K562 (cell line): ENCODE data around the gene CHURC1. TPM values are rescaled to one million over a fixed set of nuclear protein-coding genes. Genes with fewer than 3 reads are reported as not detected.

Experiments used
- CREB3L1 ChIP-seq: fragments of 450-650 bp; IDR thresholded peaks from 2 replicates; pipeline ENCODE4 v1.6.1; 2014; ENCODE audit warnings: low read depth, mild to moderate bottlenecking, moderate library complexity, borderline replicate concordance
- CTBP1 ChIP-seq: fragments of 450-650 bp; IDR thresholded peaks from 2 replicates; pipeline ENCODE4 v1.6.1; 2016; ENCODE audit warnings: borderline replicate concordance
- DMBX1 ChIP-seq: fragments of 250-450 bp; sonication (Bioruptor Pico); IDR thresholded peaks from 2 replicates; pipeline ENCODE4 v1.8.0; 2022; ENCODE audit warnings: inconsistent platforms, mild to moderate bottlenecking, moderate library complexity, borderline replicate concordance
- GABPB1 ChIP-seq: sonication (generic); formaldehyde crosslinking; IDR thresholded peaks from 2 replicates; pipeline ENCODE4 v1.8.0; 2022; ENCODE audit warnings: mild to moderate bottlenecking, missing genetic modification reagents
- GATAD2B ChIP-seq: fragments of 450-650 bp; IDR thresholded peaks from 2 replicates; pipeline ENCODE4 v1.6.1; 2017; ENCODE audit warnings: mild to moderate bottlenecking, borderline replicate concordance
- HMGN3 ChIP-seq: IDR thresholded peaks from 2 replicates; pipeline ENCODE4 v1.6.1; 2011; ENCODE audit warnings: borderline replicate concordance, low read depth, mild to moderate bottlenecking, mixed read lengths, low read length; ENCODE audit not compliant: insufficient read length; ENCODE audit errors: extremely low read depth
- LARP7 ChIP-seq: fragments of 450-650 bp; IDR thresholded peaks from 2 replicates; pipeline ENCODE4 v1.6.1; 2016
- NKRF ChIP-seq: fragments of 450-650 bp; IDR thresholded peaks from 2 replicates; pipeline ENCODE4 v1.6.1; 2016; ENCODE audit warnings: borderline replicate concordance
- PML ChIP-seq: IDR thresholded peaks from 2 replicates; pipeline ENCODE4 v1.6.1; 2012; ENCODE audit warnings: low read length, inconsistent platforms
- POLR2AphosphoS5 ChIP-seq: IDR thresholded peaks from 2 replicates; pipeline ENCODE4 v1.6.1; 2011; ENCODE audit warnings: mild to moderate bottlenecking, low read depth, low read length, moderate library complexity; ENCODE audit not compliant: control insufficient read depth, insufficient read depth
- POLR2G ChIP-seq: fragments of 200-400 bp; formaldehyde crosslinking; IDR thresholded peaks from 2 replicates; pipeline ENCODE4 v1.6.1; 2017; ENCODE audit warnings: low read depth, mild to moderate bottlenecking, antibody characterized with exemption, low read length, moderate library complexity
- RFX1 ChIP-seq: fragments of 450-650 bp; IDR thresholded peaks from 2 replicates; pipeline ENCODE4 v1.6.1; 2016; ENCODE audit warnings: mild to moderate bottlenecking, moderate library complexity
- ZNF133 ChIP-seq: fragments of 250-450 bp; sonication (Bioruptor Pico); IDR thresholded peaks from 2 replicates; pipeline ENCODE4 v1.4.0; 2020; ENCODE audit warnings: mild to moderate bottlenecking
- ZNF263 ChIP-seq: sonication (generic); formaldehyde crosslinking; IDR thresholded peaks from 2 replicates; pipeline ENCODE4 v1.8.0; 2022; ENCODE audit warnings: mild to moderate bottlenecking, missing genetic modification reagents, borderline replicate concordance
- ZNF407 ChIP-seq: fragments of 450-650 bp; IDR thresholded peaks from 2 replicates; pipeline ENCODE4 v1.6.1; 2016; ENCODE audit warnings: low read depth
- polyA plus RNA-seq, 8 experiments: library from polyadenylated mRNA; depleted of rRNA in 4 of 8; stranded (reverse) in 5 of 8; unstranded in 3 of 8; fragments of >200 nt; fragmentation: Nextera tagmentation in 2 of 8; fragmentation: Illumina TruSeq in 1 of 8; extraction: Ambion mirVana in 2 of 8; extraction: Trizol in 1 of 8; gene quantifications; 2 replicates each; pipeline versions ENCODE4 v1.2.1 to v1.2.3, GENCODE V29; 2011 to 2014; ENCODE audit warnings: inconsistent platforms in 1 of 8, missing spikeins in 1 of 8
- total RNA-seq, 7 experiments: library from RNA; depleted of rRNA in 6 of 7; stranded (reverse); fragments of >200 nt in 6 of 7; fragmentation: Illumina TruSeq in 2 of 7; extraction: Trizol in 2 of 7; gene quantifications; 2 replicates each; pipeline versions ENCODE4 v1.2.1 to v1.2.3, GENCODE V29; 2011 to 2021; ENCODE audit warnings: low replicate concordance in 1 of 7

CHURC1 gene
- total and polyA plus RNA-seq, 9 of the 15 experiments (the other 6 are each of a cell fraction or from before 2014, with no cell fraction given) = 27.3 to 239 (median 45.6) TPM

GRCh38 chr14:64914237-64915028 lies at the start of gene CHURC1 (continued):
- TF ChIP-seq ZNF407 = peak; percentile 81
- peak; percentile 50; the same call in 1 of the 2 replicates for TF ChIP-seq NKRF
- TF ChIP-seq PML = peak; percentile 51; the same call in 1 of the 2 replicates
- peak; percentile 99 for TF ChIP-seq RFX1
- 0 out of 2 replicates have a peak, but pooled peaks have one; percentile 11 for TF ChIP-seq ZNF263 (CRISPR knock-in tag)
- no peak for TF ChIP-seq ZNF133 (CRISPR knock-in tag)
- TF ChIP-seq GATAD2B = no peak
- TF ChIP-seq POLR2AphosphoS5 = peak; percentile 83
- peak; percentile 51; the same call in 1 of the 2 replicates for TF ChIP-seq DMBX1 (CRISPR knock-in tag)
- peak; percentile 36; the same call in 1 of the 2 replicates for TF ChIP-seq CTBP1
- TF ChIP-seq POLR2G = peak; percentile 91
- peak; percentile 58; the same call in 1 of the 2 replicates for TF ChIP-seq CREB3L1
- TF ChIP-seq HMGN3 = peak; percentile 47
- no peak for TF ChIP-seq LARP7
- TF ChIP-seq GABPB1 (CRISPR knock-in tag) = peak; percentile 73
